Measurements from ENCODE around the gene GDPGP1. TPM values are rescaled to one million over a fixed set of nuclear protein-coding genes. Genes with fewer than 3 reads are reported as not detected.

GDPGP1 gene
- total RNA-seq, 3 donors from 2014 or later = 3.4 to 9.4 (median 7.5) TPM

DNA sequence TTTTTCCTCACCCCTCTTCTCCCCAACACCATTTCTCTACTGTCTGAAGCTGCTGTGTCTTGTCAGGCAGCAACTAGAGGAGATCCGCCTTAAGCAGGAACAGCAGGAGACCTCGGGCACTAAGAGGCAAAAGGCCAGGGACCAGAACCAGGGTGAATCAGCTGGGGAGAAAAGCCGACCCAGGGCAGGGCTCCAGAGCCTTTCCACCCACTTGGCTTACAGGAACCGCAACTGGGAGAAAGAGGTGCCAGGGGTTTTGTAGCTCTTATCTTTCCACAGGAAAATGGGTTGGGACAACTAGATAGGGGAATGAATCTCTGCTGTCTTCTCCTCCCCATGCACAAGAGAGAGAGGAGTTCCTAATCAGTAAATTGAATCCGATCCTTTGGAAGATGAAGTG lies 28.4 kb downstream of the GDPGP1 start:
- intact Hi-C loops (cut with DNase I; ENCODE audit: low total_unique reads) = no loop called here

DNA sequence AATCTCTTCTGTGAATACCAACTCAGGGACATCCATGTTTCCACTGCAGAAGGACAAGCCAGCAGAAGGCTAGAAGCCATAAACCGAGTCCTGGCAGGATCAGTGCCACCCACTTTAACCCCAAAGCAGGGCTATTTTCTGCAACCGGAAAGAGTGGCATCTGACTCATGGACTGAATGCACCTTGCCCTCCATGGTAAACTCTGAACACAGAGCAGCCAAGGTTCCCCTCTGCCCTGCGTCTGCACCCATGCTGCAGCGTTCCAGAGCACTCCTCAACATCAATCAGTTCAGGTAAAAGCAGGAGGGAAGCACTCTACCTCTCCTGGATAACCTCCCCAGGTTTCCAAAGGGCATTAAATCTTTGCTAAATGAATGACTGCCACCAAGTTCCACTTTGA lies 30.7 kb downstream of the GDPGP1 start:
- H3K9me3 ChIP-seq = no peaks in the 10 kb centered on the region
- no peaks in the 10 kb centered on the region for H3K36me3 ChIP-seq
- H3K27me3 ChIP-seq = no peaks in the 10 kb centered on the region
- intact Hi-C loops (cut with DNase I; ENCODE audit: low total_unique reads) = no loop called here
- TF ChIP-seq POLR2AphosphoS5 (IDR thresholded peaks at IDR 0.05) (no peak), POLR2A (IDR thresholded peaks at IDR 0.05) (no peak)
- TF ChIP-seq, protein P1, sequence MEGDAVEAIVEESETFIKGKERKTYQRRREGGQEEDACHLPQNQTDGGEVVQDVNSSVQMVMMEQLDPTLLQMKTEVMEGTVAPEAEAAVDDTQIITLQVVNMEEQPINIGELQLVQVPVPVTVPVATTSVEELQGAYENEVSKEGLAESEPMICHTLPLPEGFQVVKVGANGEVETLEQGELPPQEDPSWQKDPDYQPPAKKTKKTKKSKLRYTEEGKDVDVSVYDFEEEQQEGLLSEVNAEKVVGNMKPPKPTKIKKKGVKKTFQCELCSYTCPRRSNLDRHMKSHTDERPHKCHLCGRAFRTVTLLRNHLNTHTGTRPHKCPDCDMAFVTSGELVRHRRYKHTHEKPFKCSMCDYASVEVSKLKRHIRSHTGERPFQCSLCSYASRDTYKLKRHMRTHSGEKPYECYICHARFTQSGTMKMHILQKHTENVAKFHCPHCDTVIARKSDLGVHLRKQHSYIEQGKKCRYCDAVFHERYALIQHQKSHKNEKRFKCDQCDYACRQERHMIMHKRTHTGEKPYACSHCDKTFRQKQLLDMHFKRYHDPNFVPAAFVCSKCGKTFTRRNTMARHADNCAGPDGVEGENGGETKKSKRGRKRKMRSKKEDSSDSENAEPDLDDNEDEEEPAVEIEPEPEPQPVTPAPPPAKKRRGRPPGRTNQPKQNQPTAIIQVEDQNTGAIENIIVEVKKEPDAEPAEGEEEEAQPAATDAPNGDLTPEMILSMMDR (IDR thresholded peaks at IDR 0.05) = no peak
- peaks cover 0 to 20% of the 10 kb centered on the region in 2 donors for H3K4me1 ChIP-seq
- H3K4me3 ChIP-seq = peak overlapping the region; percentile 62 to 88 (median 87)
- DNase-seq (ENCODE audit: low spot score in 2 of 2) = no peak
- H3K27ac ChIP-seq = peak overlapping the region; percentile 94 to 95

More for the DNA sequence above, 28.4 kb downstream of the GDPGP1 start:
- Histone ChIP-seq H3K9me3 (no peaks in the 10 kb centered on the region), H3K27me3 (no peaks in the 10 kb centered on the region), H3K4me1 (peaks cover 0 to 7% of the 10 kb centered on the region in 2 donors), H3K36me3 (no peaks in the 10 kb centered on the region), H3K4me3 (no peak overlapping the region), H3K27ac (no peak overlapping the region)
- no peak for TF ChIP-seq POLR2A (IDR thresholded peaks at IDR 0.05)
- no peak for TF ChIP-seq POLR2AphosphoS5 (IDR thresholded peaks at IDR 0.05)
- TF ChIP-seq, protein P1 (IDR thresholded peaks at IDR 0.05) = no peak
- no peak for DNase-seq (ENCODE audit: low spot score in 2 of 2)

DNA sequence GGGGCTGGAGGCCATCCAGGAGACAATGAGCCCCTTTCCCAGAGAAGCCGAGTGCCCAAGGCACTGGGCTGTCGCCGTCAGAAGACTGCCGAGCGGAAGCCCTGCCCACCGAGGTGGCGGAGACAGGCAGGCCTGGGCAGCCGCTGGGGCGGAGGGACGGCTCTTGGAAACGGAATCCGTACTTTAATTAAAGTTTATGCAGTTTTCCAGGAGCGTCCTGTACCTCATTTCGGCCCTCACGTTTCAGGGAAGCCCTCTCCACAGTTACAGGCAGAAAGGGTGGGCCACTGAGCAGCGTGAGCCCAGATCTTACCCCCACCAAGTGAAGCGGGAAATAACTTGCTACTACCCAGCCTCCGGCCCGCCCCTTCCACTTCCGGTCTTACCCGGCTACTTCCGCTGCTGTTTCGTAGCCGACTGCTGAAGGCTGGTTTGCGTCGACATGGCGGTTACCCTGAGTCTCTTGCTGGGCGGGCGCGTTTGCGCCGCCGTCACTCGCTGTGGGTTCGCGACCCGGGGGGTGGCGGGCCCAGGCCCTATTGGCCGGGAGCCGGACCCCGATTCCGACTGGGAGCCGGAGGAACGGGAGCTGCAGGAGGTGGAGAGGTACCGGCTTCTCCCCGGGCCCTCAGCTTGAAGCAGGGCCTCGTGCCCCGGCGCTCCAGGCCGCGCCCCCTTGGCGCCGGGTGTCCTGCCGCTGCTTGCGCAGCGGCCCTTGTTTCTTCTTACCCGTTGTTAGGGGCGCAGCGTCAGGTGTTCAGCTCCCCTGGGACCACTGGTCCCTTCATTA lies 31.5 kb downstream of the GDPGP1 start, which contains the start of gene NGRN:
NGRN (plus strand) TSS at position 402 of the 790 bp plus-strand sequence; CDS start at position 443, 41 bp downstream.
- DNase-seq (ENCODE audit: low spot score in 2 of 2) = peak; percentile 87 to 89
- intact Hi-C loops (cut with DNase I; ENCODE audit: low total_unique reads) = no loop called here
- H3K27ac ChIP-seq = peak within 1 kb of the TSS; percentile 94 to 95
- H3K36me3 ChIP-seq = no peaks in the 10 kb centered on the region
- peak within 1 kb of the TSS; percentile 62 to 88 (median 87) for H3K4me3 ChIP-seq
- no peaks in the 10 kb centered on the region for H3K27me3 ChIP-seq
- H3K9me3 ChIP-seq = no peaks in the 10 kb centered on the region
- TF ChIP-seq, protein P1 (IDR thresholded peaks at IDR 0.05) = no peak
- TF ChIP-seq POLR2AphosphoS5 (IDR thresholded peaks at IDR 0.05) (peak; percentile 88 to 96 (median 89)), POLR2A (IDR thresholded peaks at IDR 0.05) (peak; percentile 85)
- H3K4me1 ChIP-seq = peaks cover 0 to 20% of the 10 kb centered on the region in 2 donors

DNA sequence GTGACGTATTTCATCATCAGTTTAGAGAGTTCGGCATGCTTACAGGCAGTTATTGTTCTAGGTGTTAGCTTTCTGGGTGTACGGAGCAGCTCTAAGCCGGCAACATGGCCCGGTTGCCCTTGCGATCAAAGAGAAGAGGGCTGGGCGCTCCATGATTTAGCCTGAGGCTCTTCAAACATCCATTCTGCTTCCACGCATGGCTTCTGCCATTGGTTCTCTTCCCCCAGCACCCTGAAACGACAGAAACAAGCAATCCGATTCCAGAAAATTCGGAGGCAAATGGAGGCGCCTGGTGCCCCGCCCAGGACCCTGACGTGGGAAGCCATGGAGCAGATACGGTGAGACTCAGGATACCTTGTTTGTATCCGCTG lies 32.0 kb downstream of the GDPGP1 start:
- peak overlapping the region; percentile 94 to 95 for H3K27ac ChIP-seq
- H3K27me3 ChIP-seq = no peaks in the 10 kb centered on the region
- no peaks in the 10 kb centered on the region for H3K9me3 ChIP-seq
- TF ChIP-seq POLR2A (IDR thresholded peaks at IDR 0.05) = no peak
- no peak for TF ChIP-seq POLR2AphosphoS5 (IDR thresholded peaks at IDR 0.05)
- TF ChIP-seq, protein P1 (IDR thresholded peaks at IDR 0.05) = no peak
- no peak for DNase-seq (ENCODE audit: low spot score in 2 of 2)
- intact Hi-C loops (cut with DNase I; ENCODE audit: low total_unique reads) = no loop called here
- no peaks in the 10 kb centered on the region for H3K36me3 ChIP-seq
- peak overlapping the region; percentile 62 to 88 (median 87) for H3K4me3 ChIP-seq
- H3K4me1 ChIP-seq = peaks cover 0 to 20% of the 10 kb centered on the region in 2 donors

DNA sequence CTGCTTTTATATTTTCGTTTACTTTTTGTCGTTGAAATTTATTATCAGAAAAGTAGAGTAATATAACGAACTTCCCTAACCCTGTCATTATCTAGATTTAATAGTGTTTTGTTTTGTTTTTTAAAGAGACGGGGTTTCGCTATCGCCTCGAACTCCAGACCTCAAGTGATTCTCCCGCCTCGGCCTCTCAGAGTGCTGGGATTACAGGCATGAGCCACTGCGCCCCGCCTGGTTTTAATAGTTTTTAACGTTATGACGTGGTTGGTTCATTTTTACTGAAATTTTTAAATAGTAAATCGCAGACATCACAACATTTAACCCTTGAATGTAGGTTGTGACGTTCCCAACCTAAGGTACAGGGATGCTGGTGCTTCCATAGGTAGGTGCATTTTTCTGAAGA lies 32.5 kb downstream of the GDPGP1 start:
- DNase-seq (ENCODE audit: low spot score in 2 of 2) = no peak
- TF ChIP-seq, protein P1 (IDR thresholded peaks at IDR 0.05) = no peak
- H3K4me1 ChIP-seq = peaks cover 0 to 20% of the 10 kb centered on the region in 2 donors
- peak overlapping the region; percentile 94 to 95 for H3K27ac ChIP-seq
- H3K4me3 ChIP-seq = peak overlapping the region; percentile 62 to 88 (median 87)
- H3K27me3 ChIP-seq = no peaks in the 10 kb centered on the region
- intact Hi-C loops (cut with DNase I; ENCODE audit: low total_unique reads) = no loop called here
- H3K36me3 ChIP-seq = no peaks in the 10 kb centered on the region
- no peaks in the 10 kb centered on the region for H3K9me3 ChIP-seq

Data from breast epithelium (tissue), 4 donors.